HuH-7.5 (cell line): ENCODE data around the gene NUMB.

Experiments
- DNase-seq: peaks from one replicate; pipeline ENCODE4 v3.0.0; 2011; ENCODE audit warnings: low spot score

NUMB gene

GRCh38 chr14:73289729-73290128, 168.6 kb downstream of the NUMB start:
- DNase-seq = no peak

GRCh38 chr14:73289308-73289707, 169.0 kb downstream of the NUMB start:
- DNase-seq = no peak

- DNase-seq = no peak
Observed at GRCh38 chr14:73287071-73287470, 171.3 kb downstream of the NUMB start.

GRCh38 chr14:73286598-73286997, 171.7 kb downstream of the NUMB start:
- DNase-seq = no peak

GRCh38 chr14:73285979-73286378, 172.4 kb downstream of the NUMB start:
- no peak for DNase-seq

GRCh38 chr14:73283608-73284379, 174.6 kb downstream of the NUMB start:
- no peak for DNase-seq

GRCh38 chr14:73280903-73281302, 177.4 kb downstream of the NUMB start:
- DNase-seq = no peak

- no peak for DNase-seq
Observed at GRCh38 chr14:73277376-73277775, 181.0 kb downstream of the NUMB start.

GRCh38 chr14:73276836-73277235, 181.5 kb downstream of the NUMB start:
- no peak for DNase-seq

GRCh38 chr14:73273799-73274198, 184.5 kb downstream of the NUMB start:
- no peak for DNase-seq

GRCh38 chr14:73272393-73272792, 186.0 kb downstream of the NUMB start:
- no peak for DNase-seq

- DNase-seq = no peak
Observed at GRCh38 chr14:73269729-73270531, 188.4 kb downstream of the NUMB start.

- DNase-seq = no peak
Observed at GRCh38 chr14:73267474-73267873, 190.9 kb downstream of the NUMB start.

GRCh38 chr14:73266317-73266716, 192.0 kb downstream of the NUMB start:
- DNase-seq = no peak

- DNase-seq = no peak
Observed at GRCh38 chr14:73265721-73266046, 192.7 kb downstream of the NUMB start.

- DNase-seq = no peak
Observed at GRCh38 chr14:73264885-73265720, 193.2 kb downstream of the NUMB start.

- DNase-seq = no peak
Observed at GRCh38 chr14:73264080-73264884, 194.1 kb downstream of the NUMB start.

GRCh38 chr14:73263606-73264005, 194.7 kb downstream of the NUMB start:
- DNase-seq = no peak

- DNase-seq = no peak
Observed at GRCh38 chr14:73262427-73263183, 195.7 kb downstream of the NUMB start.

GRCh38 chr14:73261520-73262426, 196.6 kb downstream of the NUMB start:
- no peak for DNase-seq
